Measurements from ENCODE around the gene LAMC2. TPM values are rescaled to one million over a fixed set of nuclear protein-coding genes. Genes with fewer than 3 reads are reported as not detected.
"Not testable (repeated sequence)": the region's sequence is repeated elsewhere in the genome, so short reads cannot be mapped to it uniquely, and the experiment has no call there.

The LAMC2 gene
- total RNA-seq, 1 donor from 2014 or later: 24.9 TPM

DNA sequence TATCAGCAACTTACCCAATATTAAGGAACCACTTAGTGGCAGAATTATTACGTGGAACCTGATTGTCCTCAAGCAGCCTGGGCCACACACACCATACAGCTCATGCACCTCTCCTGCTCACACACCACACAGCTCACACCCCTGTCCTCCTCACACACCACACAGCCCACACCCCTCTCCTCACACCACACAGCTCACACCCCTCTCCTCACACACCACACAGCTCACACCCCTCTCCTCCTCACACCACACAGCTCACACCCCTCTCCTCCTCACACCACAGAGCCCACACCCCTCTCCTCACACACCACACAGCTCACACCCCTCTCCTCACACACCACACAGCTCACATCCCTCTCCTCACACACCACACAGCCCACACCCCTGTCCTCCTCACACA, 36.8 kb upstream of the LAMC2 start:
- no peaks in the 10 kb centered on the region for H3K4me1 ChIP-seq
- intact Hi-C loops (cut with DNase I): no loop called here
- ATAC-seq: no peak
- no peak overlapping the region for H3K4me3 ChIP-seq
- peak overlapping the region; percentile 49 for H3K27ac ChIP-seq
- no peak for DNase-seq
- H3K27me3 ChIP-seq (ENCODE audit: low read depth): no peaks in the 10 kb centered on the region
- TF ChIP-seq, protein P1, sequence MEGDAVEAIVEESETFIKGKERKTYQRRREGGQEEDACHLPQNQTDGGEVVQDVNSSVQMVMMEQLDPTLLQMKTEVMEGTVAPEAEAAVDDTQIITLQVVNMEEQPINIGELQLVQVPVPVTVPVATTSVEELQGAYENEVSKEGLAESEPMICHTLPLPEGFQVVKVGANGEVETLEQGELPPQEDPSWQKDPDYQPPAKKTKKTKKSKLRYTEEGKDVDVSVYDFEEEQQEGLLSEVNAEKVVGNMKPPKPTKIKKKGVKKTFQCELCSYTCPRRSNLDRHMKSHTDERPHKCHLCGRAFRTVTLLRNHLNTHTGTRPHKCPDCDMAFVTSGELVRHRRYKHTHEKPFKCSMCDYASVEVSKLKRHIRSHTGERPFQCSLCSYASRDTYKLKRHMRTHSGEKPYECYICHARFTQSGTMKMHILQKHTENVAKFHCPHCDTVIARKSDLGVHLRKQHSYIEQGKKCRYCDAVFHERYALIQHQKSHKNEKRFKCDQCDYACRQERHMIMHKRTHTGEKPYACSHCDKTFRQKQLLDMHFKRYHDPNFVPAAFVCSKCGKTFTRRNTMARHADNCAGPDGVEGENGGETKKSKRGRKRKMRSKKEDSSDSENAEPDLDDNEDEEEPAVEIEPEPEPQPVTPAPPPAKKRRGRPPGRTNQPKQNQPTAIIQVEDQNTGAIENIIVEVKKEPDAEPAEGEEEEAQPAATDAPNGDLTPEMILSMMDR (IDR thresholded peaks at IDR 0.05): no peak
- H3K36me3 ChIP-seq: peaks cover 6% of the 10 kb centered on the region
- H3K9me3 ChIP-seq: no peaks in the 10 kb centered on the region

DNA sequence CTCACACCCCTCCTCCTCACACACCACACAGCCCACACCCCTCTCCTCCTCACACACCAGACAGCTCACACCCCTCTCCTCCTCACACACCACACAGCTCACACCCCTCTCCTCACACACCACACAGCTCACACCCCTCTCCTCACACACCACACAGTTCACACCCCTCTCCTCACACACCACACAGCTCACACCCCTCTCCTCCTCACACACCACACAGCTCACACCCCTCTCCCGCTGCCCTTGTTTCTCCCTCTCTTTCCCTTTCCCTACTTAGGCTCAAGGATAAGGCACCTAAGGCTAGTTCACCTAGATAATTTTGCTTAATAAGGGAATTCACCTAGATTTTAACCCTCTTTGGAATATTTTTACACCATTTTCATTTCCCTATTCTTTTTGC, 36.0 kb upstream of the LAMC2 start:
- intact Hi-C loops (cut with DNase I); H3K27me3 ChIP-seq (ENCODE audit: low read depth); H3K9me3 ChIP-seq; DNase-seq; ATAC-seq; H3K36me3 ChIP-seq; H3K4me1 ChIP-seq; H3K4me3 ChIP-seq; H3K27ac ChIP-seq: not testable (repeated sequence)

GRCh38 chr1:183150445-183150844, 35.6 kb upstream of the LAMC2 start:
- Histone ChIP-seq H3K4me1 (no peaks in the 10 kb centered on the region), H3K27me3 (ENCODE audit: low read depth) (no peaks in the 10 kb centered on the region), H3K4me3 (no peak overlapping the region), H3K27ac (no peak overlapping the region), H3K9me3 (no peaks in the 10 kb centered on the region), H3K36me3 (no peaks in the 10 kb centered on the region)
- ATAC-seq: no peak
- no peak for DNase-seq
- TF ChIP-seq, protein P1 (IDR thresholded peaks at IDR 0.05): no peak
- intact Hi-C loops (cut with DNase I): no loop called here

DNA sequence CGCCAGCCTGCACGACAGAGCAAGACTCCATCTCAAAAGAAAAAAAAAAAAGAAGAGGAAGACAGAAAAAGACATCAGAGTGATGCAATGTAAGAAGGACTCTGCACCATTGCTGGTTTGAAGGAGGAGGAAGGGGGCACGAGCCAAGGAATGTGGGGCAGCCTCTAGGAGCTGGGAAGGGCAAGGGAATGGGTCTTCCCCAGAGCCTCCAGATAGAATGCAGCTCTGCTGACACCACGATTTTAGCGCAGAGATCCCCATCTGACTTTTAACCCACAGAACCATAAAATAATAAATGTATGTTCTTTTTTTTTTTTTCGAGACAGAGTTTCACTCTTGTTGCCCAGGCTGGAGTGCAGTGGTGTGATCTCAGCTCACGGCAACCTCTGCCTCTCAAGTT, 33.9 kb upstream of the LAMC2 start:
- no peaks in the 10 kb centered on the region for H3K9me3 ChIP-seq
- no peaks in the 10 kb centered on the region for H3K4me1 ChIP-seq
- TF ChIP-seq, protein P1 (IDR thresholded peaks at IDR 0.05): no peak
- intact Hi-C loops (cut with DNase I): no loop called here
- no peak overlapping the region for H3K4me3 ChIP-seq
- no peaks in the 10 kb centered on the region for H3K36me3 ChIP-seq
- no peak for DNase-seq
- no peak overlapping the region for H3K27ac ChIP-seq
- no peaks in the 10 kb centered on the region for H3K27me3 ChIP-seq (ENCODE audit: low read depth)
- no peak for ATAC-seq

GRCh38 chr1:183155939-183156338, 30.1 kb upstream of the LAMC2 start:
- Histone ChIP-seq H3K4me3 (no peak overlapping the region), H3K4me1 (no peaks in the 10 kb centered on the region), H3K27me3 (ENCODE audit: low read depth) (no peaks in the 10 kb centered on the region), H3K9me3 (no peaks in the 10 kb centered on the region), H3K27ac (no peak overlapping the region), H3K36me3 (no peaks in the 10 kb centered on the region)
- TF ChIP-seq, protein P1 (IDR thresholded peaks at IDR 0.05): no peak
- no peak for DNase-seq
- no peak for ATAC-seq
- intact Hi-C loops (cut with DNase I): no loop called here

GRCh38 chr1:183159960-183160359, 26.1 kb upstream of the LAMC2 start:
- Histone ChIP-seq H3K4me3 (no peak overlapping the region), H3K36me3 (no peaks in the 10 kb centered on the region), H3K27ac (no peak overlapping the region), H3K9me3 (no peaks in the 10 kb centered on the region), H3K4me1 (no peaks in the 10 kb centered on the region), H3K27me3 (ENCODE audit: low read depth) (no peaks in the 10 kb centered on the region)
- DNase-seq (peak; percentile 84), ATAC-seq (peak; percentile 98)
- intact Hi-C loops (cut with DNase I): no loop called here
- TF ChIP-seq, protein P1 (IDR thresholded peaks at IDR 0.05): no peak
